Activated CD8-positive, alpha-beta memory T cell treated with anti-CD3 and anti-CD28 coated beads, Interleukin-2, amount 10 ng/mL, durations not matched to agents 7 days and 5 days (primary cell): ENCODE results near the gene CCNC. TPM values are rescaled to one million over a fixed set of nuclear protein-coding genes. Genes with fewer than 3 reads are reported as not detected.

Experiments used
- ATAC-seq: fragments of 150-1000 bp; cut with Tn5 transposase; one replicate; pipeline ENCODE4 v1.10.0; 2021; ENCODE audit warnings: moderate library complexity
- CTCF ChIA-PET: fragments of 350-600 bp; sonication (Branson Sonifier 250); formaldehyde crosslinking; loops from one replicate; lab custom pipeline; 2021; ENCODE audit warnings: antibody characterized with exemption; lab: Charles Lee
- DNase-seq: peaks from one replicate; pipeline ENCODE4 v3.0.0-alpha.2; 2020
- H3K27ac Mint-ChIP-seq: one replicate; pipeline ENCODE4 v1.8.0; 2021; ENCODE audit warnings: mild to moderate bottlenecking, mixed read lengths
- H3K27me3 Mint-ChIP-seq: one replicate; pipeline ENCODE4 v1.8.0; 2021; ENCODE audit warnings: mixed read lengths
- H3K36me3 Mint-ChIP-seq: one replicate; pipeline ENCODE4 v1.8.0; 2021; ENCODE audit warnings: mild to moderate bottlenecking, mixed read lengths
- H3K4me1 Mint-ChIP-seq: one replicate; pipeline ENCODE4 v1.8.0; 2021; ENCODE audit warnings: mixed read lengths
- H3K4me3 Mint-ChIP-seq: one replicate; pipeline ENCODE4 v1.8.0; 2021; ENCODE audit warnings: mild to moderate bottlenecking, moderate library complexity, mixed read lengths
- H3K9me3 Mint-ChIP-seq: one replicate; pipeline ENCODE4 v1.8.0; 2022; ENCODE audit warnings: low read depth, mixed read lengths
- total RNA-seq, 2 experiments: library from RNA; stranded (reverse); gene quantifications; one replicate each; pipeline ENCODE4 v1.2.3, GENCODE V29; 2021

CCNC gene, protein sequence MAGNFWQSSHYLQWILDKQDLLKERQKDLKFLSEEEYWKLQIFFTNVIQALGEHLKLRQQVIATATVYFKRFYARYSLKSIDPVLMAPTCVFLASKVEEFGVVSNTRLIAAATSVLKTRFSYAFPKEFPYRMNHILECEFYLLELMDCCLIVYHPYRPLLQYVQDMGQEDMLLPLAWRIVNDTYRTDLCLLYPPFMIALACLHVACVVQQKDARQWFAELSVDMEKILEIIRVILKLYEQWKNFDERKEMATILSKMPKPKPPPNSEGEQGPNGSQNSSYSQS
- total RNA-seq = 10 to 100 TPM; 39.3 to 39.4 TPM

DNA sequence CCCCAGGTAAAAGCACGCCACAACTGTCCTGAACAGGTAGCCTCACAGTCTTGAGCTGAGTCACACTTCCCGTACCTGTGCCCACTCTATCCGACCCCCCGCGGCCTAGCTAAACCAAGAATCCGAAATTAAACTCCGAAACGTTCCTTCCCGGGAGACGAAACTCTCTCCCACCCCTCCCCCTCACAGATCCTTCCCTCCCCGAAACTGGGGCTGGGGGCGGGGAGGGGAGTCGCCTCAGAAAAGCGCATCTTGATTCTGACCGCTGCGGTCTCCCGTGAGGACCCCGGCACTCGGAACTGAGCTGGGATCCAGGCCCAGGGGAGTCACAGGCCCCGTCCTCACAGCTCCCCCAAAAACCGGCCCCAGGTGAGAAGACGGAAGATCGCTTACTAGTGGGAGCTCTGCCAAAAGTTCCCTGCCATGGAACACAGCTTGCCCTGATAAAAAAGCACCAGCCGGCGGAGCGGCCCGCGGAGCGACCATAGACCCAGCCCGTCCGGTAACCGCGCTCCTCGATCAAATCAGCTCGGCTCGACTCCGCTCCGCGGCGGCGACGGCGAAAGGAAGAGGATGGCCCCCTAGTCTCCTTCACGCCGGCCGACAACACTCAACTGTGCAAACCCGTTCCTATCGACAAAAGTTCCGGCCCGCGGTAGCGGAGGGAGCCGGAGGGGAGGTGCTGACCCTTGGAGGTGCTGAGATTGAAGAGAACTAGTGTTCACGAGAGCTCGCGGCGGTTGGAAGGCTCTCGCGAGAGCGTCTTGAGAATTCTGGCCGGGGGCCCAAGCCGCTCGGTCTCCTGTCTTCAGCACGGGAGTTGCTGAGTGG, at the start of gene CCNC:
TSS of gene CCNC (minus strand) at position 558 of the 831 bp plus-strand sequence. CDS start at position 425, 133 bp downstream.
- CTCF ChIA-PET = interaction anchor here (0.9 to 2.0 kb wide), 10 partner anchors 21 to 165 kb away, joined by 3 to 14 read pairs (median 4); no protein-coding TSS in a partner anchor
- H3K36me3 Mint-ChIP-seq = peaks cover 6% of the 10 kb centered on the region
- no peaks in the 10 kb centered on the region for H3K9me3 Mint-ChIP-seq
- no peaks in the 10 kb centered on the region for H3K27me3 Mint-ChIP-seq
- peak within 1 kb of the TSS; percentile 86 for H3K27ac Mint-ChIP-seq
- H3K4me1 Mint-ChIP-seq = peaks cover 28% of the 10 kb centered on the region
- peak within 1 kb of the TSS; percentile 98 for H3K4me3 Mint-ChIP-seq
- DNase-seq = peak; percentile 94
- peak; percentile 98 for ATAC-seq

DNA sequence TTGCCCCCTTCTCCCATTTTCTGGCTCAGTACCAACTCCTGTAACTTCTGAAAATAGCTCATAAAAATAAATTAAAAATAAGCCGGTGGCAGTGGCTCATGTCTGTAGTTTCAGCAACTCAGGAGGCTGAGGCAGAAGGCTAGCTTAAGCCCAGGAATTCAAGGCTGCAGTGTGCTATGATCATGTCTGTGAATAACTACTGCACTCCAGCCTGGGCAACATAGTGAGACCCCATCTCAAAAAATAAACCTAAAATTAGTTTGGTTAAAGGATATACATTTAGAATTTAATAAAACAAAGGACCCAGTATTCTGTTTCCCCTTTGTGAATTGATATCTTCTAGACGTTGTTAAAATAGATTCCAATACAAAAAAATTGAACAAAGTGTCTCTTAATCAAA, 48.7 kb upstream of the CCNC start:
- Mint-ChIP-seq H3K4me1 (peaks cover 9% of the 10 kb centered on the region), H3K36me3 (no peaks in the 10 kb centered on the region), H3K9me3 (peaks cover 2% of the 10 kb centered on the region), H3K4me3 (no peak overlapping the region), H3K27me3 (peaks cover 84% of the 10 kb centered on the region), H3K27ac (no peak overlapping the region)
- CTCF ChIA-PET = interaction anchor here (1.4 to 1.5 kb wide), 2 partner anchors 28 to 206 kb away, joined by 3 to 6 read pairs; no protein-coding TSS in a partner anchor
- no peak for DNase-seq
- ATAC-seq = no peak

DNA sequence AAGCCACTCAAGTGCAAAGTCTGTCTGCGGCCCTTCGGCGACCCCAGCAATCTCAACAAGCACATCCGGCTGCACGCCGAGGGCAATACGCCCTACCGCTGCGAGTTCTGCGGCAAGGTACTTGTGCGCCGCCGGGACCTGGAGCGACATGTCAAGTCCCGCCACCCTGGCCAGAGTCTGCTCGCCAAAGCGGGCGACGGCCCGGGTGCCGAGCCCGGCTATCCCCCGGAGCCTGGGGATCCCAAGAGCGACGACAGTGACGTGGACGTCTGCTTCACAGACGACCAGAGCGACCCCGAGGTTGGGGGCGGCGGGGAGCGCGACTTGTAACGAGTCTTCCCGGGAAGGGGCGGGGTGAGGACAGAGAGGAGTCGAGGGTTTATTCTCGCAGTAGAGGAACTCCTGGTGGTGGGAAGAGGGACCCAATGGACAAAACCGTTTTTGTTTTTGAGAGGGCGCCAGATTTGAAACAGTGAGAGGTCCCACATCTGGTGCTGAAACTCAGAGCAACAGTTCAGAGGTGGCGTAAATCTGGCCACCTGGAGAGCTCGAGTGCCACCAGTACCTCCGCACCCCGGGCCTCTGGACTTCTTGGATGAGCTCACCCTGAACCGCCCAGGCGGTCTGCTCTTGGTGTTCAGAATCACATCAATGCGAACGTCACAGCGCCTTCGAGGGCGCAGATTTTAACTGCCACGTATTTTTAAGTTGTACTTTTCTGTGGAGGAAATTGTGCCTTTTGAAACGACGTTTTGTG, 46.1 kb upstream of the CCNC start:
- Mint-ChIP-seq H3K27ac (peak overlapping the region; percentile 41), H3K36me3 (no peaks in the 10 kb centered on the region), H3K4me1 (peaks cover 30% of the 10 kb centered on the region), H3K9me3 (peaks cover 2% of the 10 kb centered on the region), H3K27me3 (peaks cover 76% of the 10 kb centered on the region), H3K4me3 (peak overlapping the region; percentile 55)
- ATAC-seq (no peak), DNase-seq (no peak)
- CTCF ChIA-PET = interaction anchor here (0.8 to 1.7 kb wide), 3 partner anchors 8 to 46 kb away, joined by 3 to 7 read pairs (median 6); partner anchors contain the start of gene CCNC

DNA sequence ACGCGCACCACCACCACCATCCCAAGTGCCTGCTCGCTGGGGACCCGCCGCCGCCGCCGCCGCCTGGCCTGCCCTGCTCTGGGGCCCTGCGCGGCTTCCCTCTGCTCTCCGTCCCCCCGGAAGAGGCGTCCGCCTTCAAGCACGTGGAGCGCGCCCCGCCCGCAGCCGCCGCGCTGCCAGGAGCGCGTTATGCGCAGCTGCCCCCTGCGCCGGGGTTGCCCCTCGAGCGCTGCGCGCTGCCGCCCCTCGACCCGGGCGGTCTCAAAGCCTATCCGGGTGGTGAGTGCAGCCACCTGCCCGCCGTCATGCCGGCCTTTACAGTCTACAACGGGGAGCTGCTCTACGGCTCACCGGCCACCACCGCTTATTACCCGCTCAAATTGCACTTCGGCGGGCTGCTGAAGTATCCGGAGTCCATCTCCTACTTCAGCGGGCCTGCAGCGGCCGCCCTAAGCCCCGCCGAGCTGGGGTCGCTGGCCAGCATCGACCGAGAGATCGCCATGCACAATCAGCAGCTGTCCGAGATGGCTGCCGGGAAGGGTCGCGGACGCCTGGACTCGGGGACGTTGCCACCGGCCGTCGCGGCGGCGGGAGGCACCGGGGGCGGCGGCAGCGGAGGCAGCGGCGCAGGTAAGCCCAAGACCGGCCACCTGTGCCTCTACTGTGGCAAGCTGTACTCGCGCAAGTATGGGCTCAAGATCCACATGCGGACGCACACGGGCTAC, 45.4 kb upstream of the CCNC start:
- DNase-seq (no peak), ATAC-seq (peak; percentile 78)
- H3K27me3 Mint-ChIP-seq = peaks cover 73% of the 10 kb centered on the region
- no peaks in the 10 kb centered on the region for H3K36me3 Mint-ChIP-seq
- CTCF ChIA-PET = interaction anchor here (0.8 to 1.7 kb wide), 3 partner anchors 9 to 45 kb away, joined by 3 to 7 read pairs (median 6); partner anchors contain the start of gene CCNC
- peaks cover 35% of the 10 kb centered on the region for H3K4me1 Mint-ChIP-seq
- H3K9me3 Mint-ChIP-seq = peaks cover 2% of the 10 kb centered on the region
- peak overlapping the region; percentile 55 for H3K4me3 Mint-ChIP-seq
- no peak overlapping the region for H3K27ac Mint-ChIP-seq

DNA sequence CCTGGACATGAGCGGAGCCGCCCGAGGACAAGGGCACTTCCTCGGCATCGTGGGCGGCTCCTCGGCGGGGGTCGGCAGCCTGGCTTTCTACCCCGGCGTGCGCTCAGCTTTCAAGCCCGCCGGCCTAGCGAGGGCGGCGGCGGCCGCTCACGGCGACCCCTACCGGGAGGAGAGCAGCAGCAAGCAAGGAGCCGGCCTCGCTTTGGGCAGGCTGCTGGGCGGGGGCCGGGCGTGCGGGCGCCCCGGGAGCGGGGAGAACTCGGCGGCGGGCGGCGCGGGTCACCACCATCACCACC, 44.9 kb upstream of the CCNC start:
- Mint-ChIP-seq H3K4me3 (peak overlapping the region; percentile 55), H3K4me1 (peaks cover 36% of the 10 kb centered on the region), H3K27ac (no peak overlapping the region), H3K36me3 (no peaks in the 10 kb centered on the region), H3K9me3 (peaks cover under 1% of the 10 kb centered on the region), H3K27me3 (peaks cover 74% of the 10 kb centered on the region)
- CTCF ChIA-PET = interaction anchor here (1.5 to 1.7 kb wide), 2 partner anchors 10 to 45 kb away, joined by 6 to 7 read pairs; partner anchors contain the start of gene CCNC
- ATAC-seq (peak; percentile 74), DNase-seq (peak; percentile 59)

- no peak overlapping the region for H3K27ac Mint-ChIP-seq
- no peaks in the 10 kb centered on the region for H3K9me3 Mint-ChIP-seq
- peaks cover 39% of the 10 kb centered on the region for H3K4me1 Mint-ChIP-seq
- H3K27me3 Mint-ChIP-seq = peaks cover 75% of the 10 kb centered on the region
- ATAC-seq (no peak), DNase-seq (no peak)
- CTCF ChIA-PET = interaction anchor here (1.5 to 6.0 kb wide), 4 partner anchors 9 to 44 kb away, joined by 4 to 28 read pairs (median 6); partner anchors contain the start of gene CCNC
- no peak overlapping the region for H3K4me3 Mint-ChIP-seq
- H3K36me3 Mint-ChIP-seq = no peaks in the 10 kb centered on the region
Observed at GRCh38 chr6:99612551-99613408, 44.3 kb upstream of the CCNC start.

GRCh38 chr6:99611148-99611547, 42.7 kb upstream of the CCNC start:
- H3K36me3 Mint-ChIP-seq = peaks cover 2% of the 10 kb centered on the region
- H3K27ac Mint-ChIP-seq = no peak overlapping the region
- DNase-seq (peak; percentile 62), ATAC-seq (peak; percentile 38)
- no peaks in the 10 kb centered on the region for H3K9me3 Mint-ChIP-seq
- CTCF ChIA-PET = interaction anchor here (1.1 to 6.0 kb wide), 4 partner anchors 22 to 135 kb away, joined by 3 to 28 read pairs (median 4); partner anchors contain the start of gene CCNC
- no peak overlapping the region for H3K4me3 Mint-ChIP-seq
- H3K27me3 Mint-ChIP-seq = peaks cover 76% of the 10 kb centered on the region
- H3K4me1 Mint-ChIP-seq = peaks cover 43% of the 10 kb centered on the region

- Mint-ChIP-seq H3K4me1 (peaks cover 44% of the 10 kb centered on the region), H3K27ac (no peak overlapping the region), H3K4me3 (no peak overlapping the region), H3K9me3 (no peaks in the 10 kb centered on the region), H3K36me3 (peaks cover 3% of the 10 kb centered on the region), H3K27me3 (peaks cover 77% of the 10 kb centered on the region)
- CTCF ChIA-PET = interaction anchor here (1.6 to 6.0 kb wide), 2 partner anchors 21 to 136 kb away, joined by 3 to 28 read pairs; no protein-coding TSS in a partner anchor
- ATAC-seq (no peak), DNase-seq (no peak)
Observed at GRCh38 chr6:99609905-99610489, 41.5 kb upstream of the CCNC start.

GRCh38 chr6:99608886-99609482, 40.5 kb upstream of the CCNC start:
- H3K27me3 Mint-ChIP-seq = peaks cover 78% of the 10 kb centered on the region
- no peak for ATAC-seq
- H3K4me1 Mint-ChIP-seq = peaks cover 45% of the 10 kb centered on the region
- H3K36me3 Mint-ChIP-seq = peaks cover 3% of the 10 kb centered on the region
- no peak overlapping the region for H3K27ac Mint-ChIP-seq
- no peaks in the 10 kb centered on the region for H3K9me3 Mint-ChIP-seq
- H3K4me3 Mint-ChIP-seq = no peak overlapping the region
- no peak for DNase-seq
- CTCF ChIA-PET = interaction anchor here (0.8 to 6.0 kb wide), 2 partner anchors 12 to 20 kb away, joined by 3 to 28 read pairs; no protein-coding TSS in a partner anchor

GRCh38 chr6:99608059-99608885, 39.8 kb upstream of the CCNC start:
- Mint-ChIP-seq H3K4me1 (peaks cover 49% of the 10 kb centered on the region), H3K4me3 (no peak overlapping the region), H3K36me3 (peaks cover 3% of the 10 kb centered on the region), H3K27ac (peak overlapping the region; percentile 20), H3K27me3 (peaks cover 82% of the 10 kb centered on the region), H3K9me3 (no peaks in the 10 kb centered on the region)
- ATAC-seq (no peak), DNase-seq (no peak)
- CTCF ChIA-PET = interaction anchor here (0.8 to 6.0 kb wide), 2 partner anchors 12 to 20 kb away, joined by 3 to 28 read pairs; no protein-coding TSS in a partner anchor
